Mesendoderm (in vitro differentiated cells): Measurements from ENCODE around the gene VWA8.
"Not testable (repeated sequence)": the region's sequence is repeated elsewhere in the genome, so short reads cannot be mapped to it uniquely, and the experiment has no call there.

ENCODE experiments used
- DNase-seq: peaks from one replicate; pipeline ENCODE4 v3.0.0; 2013
- H2AK5ac ChIP-seq: 2 replicates; pipeline ENCODE4 v1.6.1; 2013; ENCODE audit warnings: low read length, inconsistent platforms
- H2BK120ac ChIP-seq: 2 replicates; pipeline ENCODE4 v1.6.1; 2013; ENCODE audit warnings: low read depth, mild to moderate bottlenecking, low read length, moderate library complexity, mixed read lengths
- H2BK15ac ChIP-seq: replicated peaks from 2 replicates; pipeline ENCODE4 v1.6.1; 2013; ENCODE audit warnings: low read depth, mild to moderate bottlenecking, moderate library complexity
- H2BK5ac ChIP-seq: 2 replicates; pipeline ENCODE4 v1.6.1; 2013; ENCODE audit warnings: low read length, inconsistent platforms
- H3K18ac ChIP-seq: 2 replicates; pipeline ENCODE4 v1.6.1; 2013; ENCODE audit warnings: mild to moderate bottlenecking, low read length, mixed read lengths
- H3K23ac ChIP-seq: one replicate; pipeline ENCODE4 v1.6.1; 2013; ENCODE audit warnings: low read length
- H3K27ac ChIP-seq: 2 replicates; pipeline ENCODE4 v1.5.1; 2013; ENCODE audit warnings: low read depth, mild to moderate bottlenecking, inconsistent platforms, low read length, moderate library complexity
- H3K27me3 ChIP-seq: 2 replicates; pipeline ENCODE4 v1.6.1; 2013; ENCODE audit warnings: low read length, control low read depth, mild to moderate bottlenecking, inconsistent platforms; ENCODE audit not compliant: insufficient read depth, poor library complexity
- H3K36me3 ChIP-seq: 2 replicates; pipeline ENCODE4 v1.6.1; 2013; ENCODE audit warnings: low read length, inconsistent platforms; ENCODE audit not compliant: control insufficient read depth, insufficient read depth
- H3K4ac ChIP-seq: one replicate; pipeline ENCODE4 v1.6.1; 2013; ENCODE audit warnings: low read depth, mild to moderate bottlenecking, low read length, moderate library complexity
- H3K4me1 ChIP-seq: 2 replicates; pipeline ENCODE4 v1.6.1; 2013; ENCODE audit warnings: low read depth, low read length, inconsistent platforms; ENCODE audit not compliant: control insufficient read depth
- H3K4me2 ChIP-seq: 2 replicates; pipeline ENCODE4 v1.6.1; 2013; ENCODE audit warnings: low read length
- H3K4me3 ChIP-seq: 2 replicates; pipeline ENCODE4 v1.5.1; 2013; ENCODE audit warnings: mild to moderate bottlenecking, low read length
- H3K56ac ChIP-seq: one replicate; pipeline ENCODE4 v1.6.1; 2013; ENCODE audit warnings: low read length
- H3K79me1 ChIP-seq: 2 replicates; pipeline ENCODE4 v1.6.1; 2013; ENCODE audit warnings: low read length, inconsistent platforms
- H3K79me2 ChIP-seq: 2 replicates; pipeline ENCODE4 v1.6.1; 2013; ENCODE audit warnings: mild to moderate bottlenecking, low read length; ENCODE audit not compliant: control insufficient read depth, insufficient read depth
- H3K9ac ChIP-seq: 2 replicates; pipeline ENCODE4 v1.6.1; 2013; ENCODE audit warnings: low read length, inconsistent platforms
- H4K5ac ChIP-seq: one replicate; pipeline ENCODE4 v1.6.1; 2013; ENCODE audit warnings: low read length
- H4K8ac ChIP-seq: one replicate; pipeline ENCODE4 v1.6.1; 2013; ENCODE audit warnings: low read depth, mild to moderate bottlenecking, control low read depth, low read length, moderate library complexity
- WGBS: extraction: QIAGEN DNeasy Blood & Tissue Kit; methylation state at CpG from one replicate; pipeline ENCODE4 v1.1.7; 2013; ENCODE audit warnings: low lambda C conversion rate, missing lambda C conversion rate; ENCODE audit not compliant: insufficient coverage; ENCODE audit errors: extremely low coverage; 5-methylcytosine and 5-hydroxymethylcytosine counted together

VWA8 gene

DNA sequence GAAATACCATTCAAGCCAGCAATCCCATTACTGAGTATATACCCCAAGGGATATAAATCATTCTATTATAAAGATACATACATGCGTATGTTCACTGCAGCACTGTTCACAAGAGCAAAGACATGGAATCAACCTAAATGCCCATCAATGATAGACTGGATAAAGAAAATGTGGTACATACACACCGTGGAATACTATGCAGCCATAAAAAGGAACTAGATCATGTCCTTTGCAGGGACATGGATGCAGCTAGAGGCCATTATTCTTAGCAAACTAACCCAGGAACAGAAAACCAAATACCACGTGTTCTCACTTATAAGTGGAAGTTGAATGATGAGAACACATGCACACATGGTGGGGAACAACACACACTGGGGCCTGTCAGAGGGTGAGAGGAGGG, 126.2 kb downstream of the VWA8 start:
- no CpG with 5 or more reads among the region's 3 CpGs for WGBS

DNA sequence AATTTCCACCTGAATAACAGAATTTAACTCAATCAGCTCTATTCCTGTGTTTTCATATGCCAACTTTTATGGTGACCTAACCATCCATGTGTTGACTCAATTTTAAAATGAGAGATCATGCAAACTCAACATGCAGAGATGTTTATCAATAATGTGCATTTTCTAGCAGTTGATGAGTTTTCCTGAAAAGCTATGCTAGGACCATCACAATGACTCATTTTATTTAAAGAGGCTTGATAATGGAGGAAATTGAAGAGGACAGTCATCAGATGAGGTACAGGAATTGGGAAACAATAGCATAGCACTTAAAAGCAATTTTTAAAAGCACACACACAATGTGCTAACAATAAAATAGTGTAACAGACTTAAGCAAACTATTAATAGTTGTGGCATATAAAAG, 127.1 kb downstream of the VWA8 start:
- DNase-seq, result no peak
- Histone ChIP-seq H3K4me2 (no peak overlapping the region), H3K79me2 (no peaks in the 10 kb centered on the region), H3K18ac (no peak overlapping the region), H4K5ac (no peak overlapping the region), H2BK5ac (no peak overlapping the region), H3K9ac (no peak overlapping the region), H4K8ac (no peak overlapping the region), H2AK5ac (no peak overlapping the region), H3K23ac (no peak overlapping the region), H3K79me1 (no peaks in the 10 kb centered on the region), H3K4ac (no peak overlapping the region), H3K36me3 (no peaks in the 10 kb centered on the region), H2BK120ac (no peak overlapping the region), H3K4me3 (no peak overlapping the region), H3K4me1 (no peaks in the 10 kb centered on the region), H3K27me3 (no peaks in the 10 kb centered on the region), H2BK15ac (no peak overlapping the region), H3K56ac (no peak overlapping the region), H3K27ac (no peak overlapping the region)

More for the DNA sequence above, 126.2 kb downstream of the VWA8 start:
- H3K23ac ChIP-seq, H3K18ac ChIP-seq, H4K8ac ChIP-seq, H2BK15ac ChIP-seq, H3K4ac ChIP-seq, H2BK120ac ChIP-seq, H4K5ac ChIP-seq, H3K79me1 ChIP-seq, H2BK5ac ChIP-seq, H3K79me2 ChIP-seq, H3K4me3 ChIP-seq, H3K36me3 ChIP-seq, H3K56ac ChIP-seq, H3K9ac ChIP-seq, H3K4me1 ChIP-seq, H3K27me3 ChIP-seq, H3K4me2 ChIP-seq, H3K27ac ChIP-seq, DNase-seq, H2AK5ac ChIP-seq: not testable (repeated sequence)

DNA sequence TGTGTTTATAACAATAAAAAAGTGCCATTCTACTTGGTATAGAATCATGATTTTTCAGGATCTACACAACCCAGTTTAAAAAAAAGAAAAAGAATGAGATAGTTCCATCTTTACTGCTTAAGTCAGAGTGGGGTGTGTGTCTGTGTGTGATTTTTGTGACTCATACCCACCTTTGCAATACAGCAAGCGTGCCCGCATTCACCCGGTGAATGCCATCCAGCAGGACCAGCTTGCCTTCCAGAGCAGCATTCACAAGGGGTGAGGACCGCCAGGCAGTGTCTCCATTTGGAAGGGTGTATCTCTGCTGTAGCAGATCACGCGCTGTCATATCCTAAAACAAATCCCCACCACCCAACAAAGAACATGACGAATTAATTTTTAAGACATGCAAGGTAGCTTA, 127.7 kb downstream of the VWA8 start:
- no peak overlapping the region for H4K8ac ChIP-seq
- no peak overlapping the region for H2BK5ac ChIP-seq
- no peaks in the 10 kb centered on the region for H3K27me3 ChIP-seq
- no peak overlapping the region for H3K4ac ChIP-seq
- H3K4me3 ChIP-seq, result no peak overlapping the region
- H3K79me1 ChIP-seq, result no peaks in the 10 kb centered on the region
- H3K56ac ChIP-seq, result no peak overlapping the region
- H3K36me3 ChIP-seq, result no peaks in the 10 kb centered on the region
- H3K9ac ChIP-seq, result no peak overlapping the region
- H3K4me1 ChIP-seq, result no peaks in the 10 kb centered on the region
- H4K5ac ChIP-seq, result no peak overlapping the region
- H2AK5ac ChIP-seq, result no peak overlapping the region
- H2BK120ac ChIP-seq, result no peak overlapping the region
- H3K79me2 ChIP-seq, result no peaks in the 10 kb centered on the region
- no peak overlapping the region for H2BK15ac ChIP-seq
- H3K18ac ChIP-seq, result no peak overlapping the region
- no peak overlapping the region for H3K27ac ChIP-seq
- WGBS, result no CpG with 5 or more reads among the region's 7 CpGs
- no peak overlapping the region for H3K4me2 ChIP-seq
- H3K23ac ChIP-seq, result no peak overlapping the region
- no peak for DNase-seq

DNA sequence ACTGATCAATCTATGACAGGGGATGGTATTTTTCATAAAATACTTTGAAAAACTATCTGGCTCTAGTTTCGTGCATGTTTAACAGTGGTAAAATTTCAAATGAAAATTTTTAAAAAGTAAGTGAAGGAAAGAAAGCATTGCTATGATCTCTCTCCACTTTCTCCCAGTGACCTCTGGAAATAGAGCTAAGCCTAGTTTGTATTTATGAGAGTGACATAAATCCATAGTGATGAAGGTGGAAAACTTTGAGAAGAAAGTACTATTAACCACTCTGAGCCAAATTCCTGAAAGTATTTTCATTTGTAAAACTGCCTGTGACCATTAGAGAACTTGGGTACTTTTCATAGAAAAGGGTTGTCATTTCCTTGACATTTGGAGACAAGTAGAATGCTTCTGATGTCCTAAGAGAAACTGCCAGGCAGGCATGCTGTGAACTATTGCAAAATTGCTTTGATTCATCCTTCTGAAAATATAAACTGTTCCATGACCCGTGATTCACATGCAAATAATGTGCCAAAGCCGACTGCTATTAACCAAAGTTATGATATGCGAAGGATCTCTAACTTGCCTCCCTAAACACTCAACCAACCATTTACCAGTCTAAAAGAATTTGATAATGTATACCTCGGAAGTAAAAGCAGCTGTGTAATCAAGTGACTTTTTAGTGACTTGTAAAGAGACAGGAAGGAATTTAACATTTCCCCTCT, 133.2 kb downstream of the VWA8 start:
- H3K4me1 ChIP-seq, result no peaks in the 10 kb centered on the region
- H3K4me2 ChIP-seq, result no peak overlapping the region
- DNase-seq, result no peak
- H3K9ac ChIP-seq, result no peak overlapping the region
- no CpG with 5 or more reads among the region's 5 CpGs for WGBS
- H3K23ac ChIP-seq, result no peak overlapping the region
- no peaks in the 10 kb centered on the region for H3K79me1 ChIP-seq
- H2BK120ac ChIP-seq, result no peak overlapping the region
- H3K27ac ChIP-seq, result no peak overlapping the region
- H2AK5ac ChIP-seq, result no peak overlapping the region
- no peak overlapping the region for H3K4me3 ChIP-seq
- no peak overlapping the region for H2BK5ac ChIP-seq
- no peaks in the 10 kb centered on the region for H3K36me3 ChIP-seq
- H4K8ac ChIP-seq, result no peak overlapping the region
- no peaks in the 10 kb centered on the region for H3K79me2 ChIP-seq
- no peaks in the 10 kb centered on the region for H3K27me3 ChIP-seq
- no peak overlapping the region for H2BK15ac ChIP-seq
- no peak overlapping the region for H3K18ac ChIP-seq
- H3K56ac ChIP-seq, result no peak overlapping the region
- H4K5ac ChIP-seq, result no peak overlapping the region
- H3K4ac ChIP-seq, result no peak overlapping the region

DNA sequence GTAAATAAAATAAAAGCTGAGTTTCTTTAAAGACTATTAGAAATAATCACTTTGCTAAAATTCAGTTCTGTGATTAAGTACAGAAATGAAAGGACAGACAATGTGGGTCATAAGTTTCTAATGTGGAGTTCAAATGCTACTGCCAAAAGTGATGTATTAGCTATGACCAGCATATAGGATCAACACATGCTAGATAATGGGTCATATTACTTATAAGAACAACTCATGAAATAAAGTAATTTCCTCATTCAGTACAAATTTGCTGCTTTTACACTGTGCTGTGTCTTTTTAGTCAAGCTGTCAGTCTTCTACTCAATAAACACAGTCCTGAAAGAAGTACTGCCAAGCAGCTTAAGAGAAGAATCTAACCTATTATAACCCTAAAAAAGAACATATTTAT, 135.2 kb downstream of the VWA8 start:
- Histone ChIP-seq H2AK5ac (no peak overlapping the region), H3K4me3 (no peak overlapping the region), H2BK15ac (no peak overlapping the region), H3K4me1 (no peaks in the 10 kb centered on the region), H3K23ac (no peak overlapping the region), H3K4me2 (no peak overlapping the region), H3K27me3 (no peaks in the 10 kb centered on the region), H3K4ac (no peak overlapping the region), H3K18ac (no peak overlapping the region), H3K79me2 (no peaks in the 10 kb centered on the region), H4K8ac (no peak overlapping the region), H3K9ac (no peak overlapping the region), H3K56ac (no peak overlapping the region), H3K27ac (no peak overlapping the region), H4K5ac (no peak overlapping the region), H3K79me1 (no peaks in the 10 kb centered on the region), H3K36me3 (no peaks in the 10 kb centered on the region), H2BK120ac (no peak overlapping the region), H2BK5ac (no peak overlapping the region)
- DNase-seq, result no peak

DNA sequence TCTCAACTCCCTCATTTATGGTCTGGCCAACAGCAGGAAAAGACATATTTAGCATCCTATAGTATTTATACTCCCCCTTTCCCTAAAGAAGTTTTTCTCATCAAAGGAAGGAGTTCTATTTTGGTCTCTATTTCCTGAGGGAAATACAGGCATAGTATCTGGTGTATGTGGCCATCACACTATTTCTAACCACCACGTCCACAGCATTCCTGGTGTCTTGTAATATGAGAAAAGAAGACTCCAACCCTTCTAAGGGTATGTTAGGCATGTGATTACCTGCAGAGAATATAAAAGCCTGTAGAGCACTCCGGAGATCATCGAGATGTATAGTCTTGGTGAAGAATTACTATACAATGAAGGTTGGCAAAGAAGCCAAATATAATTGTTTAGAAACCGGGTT, 137.4 kb downstream of the VWA8 start:
- no peak overlapping the region for H3K4ac ChIP-seq
- no peaks in the 10 kb centered on the region for H3K79me1 ChIP-seq
- no peaks in the 10 kb centered on the region for H3K79me2 ChIP-seq
- no peak overlapping the region for H3K23ac ChIP-seq
- WGBS, result no CpG with 5 or more reads among the region's 4 CpGs
- H3K4me3 ChIP-seq, result no peak overlapping the region
- no peak for DNase-seq
- no peak overlapping the region for H4K8ac ChIP-seq
- H3K4me1 ChIP-seq, result no peaks in the 10 kb centered on the region
- no peak overlapping the region for H3K4me2 ChIP-seq
- no peak overlapping the region for H2AK5ac ChIP-seq
- no peak overlapping the region for H4K5ac ChIP-seq
- H3K9ac ChIP-seq, result no peak overlapping the region
- H3K56ac ChIP-seq, result no peak overlapping the region
- H2BK120ac ChIP-seq, result no peak overlapping the region
- H3K18ac ChIP-seq, result no peak overlapping the region
- H3K27me3 ChIP-seq, result peaks cover 1% of the 10 kb centered on the region
- no peak overlapping the region for H2BK15ac ChIP-seq
- no peaks in the 10 kb centered on the region for H3K36me3 ChIP-seq
- no peak overlapping the region for H2BK5ac ChIP-seq
- no peak overlapping the region for H3K27ac ChIP-seq
